HCT116 (cell line): Measurements from ENCODE around the gene COBLL1. TPM values are rescaled to one million over a fixed set of nuclear protein-coding genes. Genes with fewer than 3 reads are reported as not detected.

Experiments used
- ATAC-seq: fragments of 200-7000 bp; cut with Tn5 transposase; 2 replicates; pipeline ENCODE4 v1.9.1; 2020; ENCODE audit warnings: mild to moderate bottlenecking, moderate library complexity
- BruUV-seq: library from RNA; stranded (reverse); fragments of 400-500 nt; replicated peaks from 2 replicates; lab custom pipeline; 2021; lab: Mats Ljungman, UMichigan
- CTCF ChIA-PET: fragments of 300-600 bp; sonication (Branson Sonifier 250); formaldehyde crosslinking; loops from one replicate; lab custom pipeline; 2021; ENCODE audit warnings: antibody characterized with exemption; lab: Charles Lee
- POLR2A ChIA-PET: fragments of 300-600, 350-600 bp; sonication (Branson Sonifier 250); formaldehyde crosslinking; loops from one replicate; lab custom pipeline; 2021; ENCODE audit warnings: antibody characterized with exemption; lab: Charles Lee
- RAD21 ChIA-PET, 2 experiments: fragments of 300-600 bp; sonication (Branson Sonifier 250); formaldehyde crosslinking; loops; one replicate each; lab custom pipeline; 2023; ENCODE audit warnings: low total read pairs in 2 of 2; ENCODE audit not compliant: uncharacterized antibody in 2 of 2, unreplicated experiment in 2 of 2, low non-redundant PET in 1 of 2; lab: Charles Lee
- DNase-seq: peaks from one replicate; pipeline ENCODE4 v3.0.0-alpha.2; 2010; ENCODE audit warnings: low read depth, low spot score
- H2AFZ ChIP-seq: fragments of 200-600 bp; shearing (Covaris generic), sonication (generic); 2 replicates; pipeline ENCODE4 v1.6.1; 2017; ENCODE audit warnings: low read depth, mixed run types, mixed read lengths, antibody characterized with exemption, low read length; ENCODE audit not compliant: poor library complexity, severe bottlenecking
- H3K27ac ChIP-seq: 2 replicates; pipeline ENCODE4 v1.5.1; 2012; ENCODE audit warnings: low read depth, low read length
- H3K27me3 ChIP-seq: fragments of 200-600 bp; sonication (generic); 2 replicates; pipeline ENCODE4 v1.6.1; 2016; ENCODE audit warnings: mixed run types, low read length, mixed read lengths; ENCODE audit not compliant: insufficient read depth
- H3K36me3 ChIP-seq, 2 experiments: fragments of 200-500 bp in 1 of 2; fragments of 200-600 bp in 1 of 2; sonication (Bioruptor generic) in 1 of 2; sonication (generic) in 1 of 2; 2 replicates each; pipeline versions ENCODE4 v1.5.1 to v1.6.1; 2014 to 2016; ENCODE audit warnings: low read length in 2 of 2, inconsistent platforms in 1 of 2, mixed read lengths in 1 of 2, mixed run types in 1 of 2; ENCODE audit not compliant: insufficient read depth in 2 of 2, control insufficient read depth in 1 of 2
- H3K4me1 ChIP-seq, 2 experiments: fragments of 200-600 bp in 1 of 2; sonication (generic) in 1 of 2; 2 replicates each; pipeline versions ENCODE4 v1.5.1 to v1.6.1; 2012 to 2017; ENCODE audit warnings: low read length in 2 of 2, inconsistent platforms in 1 of 2, mild to moderate bottlenecking in 1 of 2, mixed read lengths in 1 of 2, mixed run types in 1 of 2, moderate library complexity in 1 of 2; ENCODE audit not compliant: insufficient read depth in 2 of 2, control insufficient read depth in 1 of 2
- H3K4me2 ChIP-seq: fragments of 200-600 bp; sonication (generic); 2 replicates; pipeline ENCODE4 v1.6.1; 2017; ENCODE audit warnings: mixed run types, low read length, mixed read lengths
- H3K4me3 ChIP-seq, 2 experiments: fragments of 200-600 bp in 1 of 2; sonication (generic) in 1 of 2; replicated peaks in 1 of 2; 2 replicates each; pipeline ENCODE4 v1.5.1; 2011 to 2016; ENCODE audit warnings: low read length in 2 of 2, control low read depth in 1 of 2, low read depth in 1 of 2, mild to moderate bottlenecking in 1 of 2, mixed read lengths in 1 of 2, mixed run types in 1 of 2
- H3K79me2 ChIP-seq: fragments of 200-600 bp; sonication (generic); 2 replicates; pipeline ENCODE4 v1.6.1; 2017; ENCODE audit warnings: mild to moderate bottlenecking, mixed run types, low read length, moderate library complexity, mixed read lengths; ENCODE audit not compliant: insufficient read depth
- H3K9ac ChIP-seq: fragments of 200-600 bp; sonication (generic); 2 replicates; pipeline ENCODE4 v1.6.1; 2016; ENCODE audit warnings: low read length, mixed read lengths
- H3K9me2 ChIP-seq: fragments of 200-600 bp; sonication (generic), shearing (Covaris generic); 2 replicates; pipeline ENCODE4 v1.6.1; 2017; ENCODE audit warnings: mixed run types, mild to moderate bottlenecking, moderate library complexity; ENCODE audit not compliant: insufficient read depth
- H3K9me3 ChIP-seq, 2 experiments: fragments of 200-500 bp in 1 of 2; fragments of 200-600 bp in 1 of 2; sonication (Bioruptor generic) in 1 of 2; sonication (generic) in 1 of 2; 2 replicates each; pipeline ENCODE4 v1.6.1; 2014 to 2017; ENCODE audit warnings: low read length in 2 of 2, mixed read lengths in 2 of 2, inconsistent platforms in 1 of 2, low read depth in 1 of 2, mild to moderate bottlenecking in 1 of 2, mixed run types in 1 of 2, moderate library complexity in 1 of 2; ENCODE audit not compliant: control insufficient read depth in 1 of 2, insufficient read depth in 1 of 2
- H4K20me1 ChIP-seq: fragments of 200-600 bp; sonication (generic), shearing (Covaris generic); 2 replicates; pipeline ENCODE4 v1.6.1; 2017; ENCODE audit warnings: mixed run types, mild to moderate bottlenecking, moderate library complexity; ENCODE audit not compliant: insufficient read depth
- CBX3 ChIP-seq: IDR thresholded peaks from 2 replicates; pipeline ENCODE4 v1.6.1; 2012; ENCODE audit warnings: low read depth
- CTCF ChIP-seq, 3 experiments: fragments of 200-600 bp in 1 of 3; sonication (generic) in 1 of 3; IDR thresholded peaks in 2 of 3; conservative IDR thresholded peaks in 1 of 3; 2 replicates each; pipeline ENCODE4 v1.5.1; 2012 to 2017; ENCODE audit warnings: low read depth in 2 of 3, low read length in 2 of 3, antibody characterized with exemption in 1 of 3, borderline replicate concordance in 1 of 3, control low read depth in 1 of 3, mild to moderate bottlenecking in 1 of 3, mixed read lengths in 1 of 3, mixed run types in 1 of 3, moderate library complexity in 1 of 3; ENCODE audit not compliant: insufficient read depth in 1 of 3
- EGR1 ChIP-seq: IDR thresholded peaks from 2 replicates; pipeline ENCODE4 v1.6.1; 2012; ENCODE audit warnings: low read depth
- EZH2phosphoT487 ChIP-seq: fragments of 200-600 bp; IDR thresholded peaks from 2 replicates; pipeline ENCODE4 v1.6.1; 2018; ENCODE audit warnings: antibody characterized with exemption, borderline replicate concordance
- JUND ChIP-seq: IDR thresholded peaks from 2 replicates; pipeline ENCODE4 v1.6.1; 2012
- POLR2A ChIP-seq: IDR thresholded peaks from 2 replicates; pipeline ENCODE4 v1.7.0; 2011; ENCODE audit warnings: borderline replicate concordance; ENCODE audit not compliant: insufficient read depth, insufficient read length; ENCODE audit errors: extremely low read depth
- POLR2AphosphoS5 ChIP-seq: IDR thresholded peaks from 2 replicates; pipeline ENCODE4 v1.6.1; 2011; ENCODE audit warnings: mild to moderate bottlenecking, low read depth, low read length, moderate library complexity
- RAD21 ChIP-seq: IDR thresholded peaks from 2 replicates; pipeline ENCODE4 v1.6.1; 2012; ENCODE audit warnings: low read depth, mild to moderate bottlenecking
- SP1 ChIP-seq: IDR thresholded peaks from 2 replicates; pipeline ENCODE4 v1.6.1; 2012; ENCODE audit warnings: low read depth
- SRF ChIP-seq: IDR thresholded peaks from 2 replicates; pipeline ENCODE4 v1.6.1; 2012; ENCODE audit warnings: low read depth
- TCF7L2 ChIP-seq: IDR thresholded peaks from 2 replicates; pipeline ENCODE4 v1.7.0; 2011; ENCODE audit warnings: borderline replicate concordance, inconsistent platforms; ENCODE audit not compliant: insufficient read depth, insufficient read length; ENCODE audit errors: extremely low read depth
- ZFX ChIP-seq: fragments of 450-650 bp; IDR thresholded peaks from 2 replicates; pipeline ENCODE4 v1.6.1; 2017
- ZNF274 ChIP-seq: fragments of 200-500 bp; sonication (Bioruptor generic); IDR thresholded peaks from 2 replicates; pipeline ENCODE4 v1.6.1; 2014; ENCODE audit warnings: mild to moderate bottlenecking, low read depth, low read length, inconsistent platforms
- intact Hi-C: fragments of 100-400 bp; cut with micrococcal nuclease; formaldehyde crosslinking; loops from 2 replicates; pipeline ENCODE4 v1.10.0; 2022
- total RNA-seq: library from RNA; stranded (reverse); gene quantifications from one replicate; pipeline ENCODE4 v1.2.1, GENCODE V29; 2021; ENCODE audit not compliant: unreplicated experiment
- TF ChIP-seq, protein P1 (sequence below): IDR thresholded peaks from 2 replicates; pipeline ENCODE4 v1.6.1; 2012; ENCODE audit warnings: low read depth
- TF ChIP-seq, protein P2 (sequence below): IDR thresholded peaks from 2 replicates; pipeline ENCODE4 v1.6.1; 2012

The COBLL1 gene
- total RNA-seq, 1 experiment from 2014 or later, result 3.6 TPM

GRCh38 chr2:164752956-164753355, 88.7 kb downstream of the COBLL1 start:
- no peak overlapping the region for H3K9ac ChIP-seq
- ChIA-PET POLR2A (no interaction called here), CTCF (no interaction called here), RAD21 (no interaction called here)
- no peaks in the 10 kb centered on the region for H3K27me3 ChIP-seq
- intact Hi-C loops, result no loop called here
- ATAC-seq (no peak), DNase-seq (no peak)
- H4K20me1 ChIP-seq, result no peaks in the 10 kb centered on the region
- H3K9me2 ChIP-seq, result no peaks in the 10 kb centered on the region
- no peaks in the 10 kb centered on the region for H3K79me2 ChIP-seq
- H3K36me3 ChIP-seq, result no peaks in the 10 kb centered on the region
- no peak overlapping the region for H3K4me3 ChIP-seq
- H2AFZ ChIP-seq, result no peak overlapping the region
- peaks cover 3% of the 10 kb centered on the region in 2 experiments; a peak in 3 of 4 replicates for H3K4me1 ChIP-seq
- H3K4me2 ChIP-seq, result no peak overlapping the region
- no TSS peak for BruUV-seq
- no peak overlapping the region for H3K27ac ChIP-seq
- no peaks in the 10 kb centered on the region for H3K9me3 ChIP-seq
- no peak for TF ChIP-seq SP1
- TF ChIP-seq ZFX, result no peak
- TF ChIP-seq TCF7L2, result no peak
- TF ChIP-seq JUND, result no peak
- no peak for TF ChIP-seq RAD21
- TF ChIP-seq ZNF274, result no peak
- no peak for TF ChIP-seq EZH2phosphoT487
- no peak for TF ChIP-seq EGR1
- no peak for TF ChIP-seq POLR2AphosphoS5
- TF ChIP-seq, all 23 proteins: peak for 0

GRCh38 chr2:164747783-164748433, 93.7 kb downstream of the COBLL1 start:
- Histone ChIP-seq H2AFZ (no peak overlapping the region), H4K20me1 (no peaks in the 10 kb centered on the region), H3K9me3 (no peaks in the 10 kb centered on the region), H3K79me2 (no peaks in the 10 kb centered on the region), H3K27ac (no peak overlapping the region), H3K27me3 (no peaks in the 10 kb centered on the region), H3K9ac (no peak overlapping the region), H3K4me3 (no peak overlapping the region), H3K36me3 (no peaks in the 10 kb centered on the region), H3K4me2 (no peak overlapping the region), H3K9me2 (no peaks in the 10 kb centered on the region), H3K4me1 (no peaks in the 10 kb centered on the region)
- no TSS peak for BruUV-seq
- intact Hi-C loops, result no loop called here
- ChIA-PET CTCF (no interaction called here), POLR2A (no interaction called here), RAD21 (no interaction called here)
- no peak for ATAC-seq
- no peak for DNase-seq
- no peak for TF ChIP-seq EZH2phosphoT487
- TF ChIP-seq SRF, result no peak
- no peak for TF ChIP-seq CTCF (IDR thresholded peaks at IDR 0.05 in 2 of 3, conservative IDR thresholded peaks at IDR 0.05 in 1 of 3; ENCODE audit: borderline replicate concordance in 1 of 3, insufficient read depth in 1 of 3, low read depth in 2 of 3, low read length in 2 of 3)
- no peak for TF ChIP-seq CBX3
- no peak for TF ChIP-seq EGR1
- TF ChIP-seq POLR2A, result no peak
- TF ChIP-seq ZNF274, result no peak
- TF ChIP-seq, protein P1, sequence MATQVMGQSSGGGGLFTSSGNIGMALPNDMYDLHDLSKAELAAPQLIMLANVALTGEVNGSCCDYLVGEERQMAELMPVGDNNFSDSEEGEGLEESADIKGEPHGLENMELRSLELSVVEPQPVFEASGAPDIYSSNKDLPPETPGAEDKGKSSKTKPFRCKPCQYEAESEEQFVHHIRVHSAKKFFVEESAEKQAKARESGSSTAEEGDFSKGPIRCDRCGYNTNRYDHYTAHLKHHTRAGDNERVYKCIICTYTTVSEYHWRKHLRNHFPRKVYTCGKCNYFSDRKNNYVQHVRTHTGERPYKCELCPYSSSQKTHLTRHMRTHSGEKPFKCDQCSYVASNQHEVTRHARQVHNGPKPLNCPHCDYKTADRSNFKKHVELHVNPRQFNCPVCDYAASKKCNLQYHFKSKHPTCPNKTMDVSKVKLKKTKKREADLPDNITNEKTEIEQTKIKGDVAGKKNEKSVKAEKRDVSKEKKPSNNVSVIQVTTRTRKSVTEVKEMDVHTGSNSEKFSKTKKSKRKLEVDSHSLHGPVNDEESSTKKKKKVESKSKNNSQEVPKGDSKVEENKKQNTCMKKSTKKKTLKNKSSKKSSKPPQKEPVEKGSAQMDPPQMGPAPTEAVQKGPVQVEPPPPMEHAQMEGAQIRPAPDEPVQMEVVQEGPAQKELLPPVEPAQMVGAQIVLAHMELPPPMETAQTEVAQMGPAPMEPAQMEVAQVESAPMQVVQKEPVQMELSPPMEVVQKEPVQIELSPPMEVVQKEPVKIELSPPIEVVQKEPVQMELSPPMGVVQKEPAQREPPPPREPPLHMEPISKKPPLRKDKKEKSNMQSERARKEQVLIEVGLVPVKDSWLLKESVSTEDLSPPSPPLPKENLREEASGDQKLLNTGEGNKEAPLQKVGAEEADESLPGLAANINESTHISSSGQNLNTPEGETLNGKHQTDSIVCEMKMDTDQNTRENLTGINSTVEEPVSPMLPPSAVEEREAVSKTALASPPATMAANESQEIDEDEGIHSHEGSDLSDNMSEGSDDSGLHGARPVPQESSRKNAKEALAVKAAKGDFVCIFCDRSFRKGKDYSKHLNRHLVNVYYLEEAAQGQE, result no peak
- no peak for TF ChIP-seq ZFX
- TF ChIP-seq, protein P2, sequence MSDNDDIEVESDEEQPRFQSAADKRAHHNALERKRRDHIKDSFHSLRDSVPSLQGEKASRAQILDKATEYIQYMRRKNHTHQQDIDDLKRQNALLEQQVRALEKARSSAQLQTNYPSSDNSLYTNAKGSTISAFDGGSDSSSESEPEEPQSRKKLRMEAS, result no peak
- TF ChIP-seq TCF7L2, result no peak
